Esophagus squamous epithelium (tissue), 4 donors: ENCODE results near the gene CCDC197.

Experiments
- CTCF ChIP-seq, 6 experiments: fragments of 450-650 bp in 4 of 6; fragments of 200-600 bp in 2 of 6; sonication (generic) in 2 of 6; IDR thresholded peaks; one replicate each; pipeline ENCODE4 v1.5.1; 2016 to 2019; ENCODE audit warnings: antibody characterized with exemption in 6 of 6, mild to moderate bottlenecking in 4 of 6, moderate library complexity in 4 of 6
- POLR2A ChIP-seq, 4 donors: fragments of 450-650 bp; IDR thresholded peaks; one replicate each; pipeline ENCODE4 v1.6.1; 2017; ENCODE audit warnings: antibody characterized with exemption in 4 of 4, mild to moderate bottlenecking in 4 of 4, moderate library complexity in 3 of 4

- TF ChIP-seq CTCF (IDR thresholded peaks at IDR 0.05) (no peak), POLR2A (IDR thresholded peaks at IDR 0.05) (no peak)
Observed at GRCh38 chr14:94027566-94028449, 30.7 kb downstream of the CCDC197 start.
